HepG2 (cell line): Measurements from ENCODE around the gene ITK. TPM values are rescaled to one million over a fixed set of nuclear protein-coding genes. Genes with fewer than 3 reads are reported as not detected.

Experiments used
- AKAP8 ChIP-seq: sonication (generic); formaldehyde crosslinking; IDR thresholded peaks from 2 replicates; pipeline ENCODE4 v1.5.1; 2020; ENCODE audit warnings: mild to moderate bottlenecking, missing genetic modification reagents
- FOSL2 ChIP-seq: sonication (generic); formaldehyde crosslinking; IDR thresholded peaks from 2 replicates; pipeline ENCODE4 v1.4.0; 2020; ENCODE audit warnings: missing genetic modification reagents
- MEF2D ChIP-seq: sonication (generic); formaldehyde crosslinking; IDR thresholded peaks from 2 replicates; pipeline ENCODE4 v1.5.1; 2020; ENCODE audit warnings: mild to moderate bottlenecking, missing genetic modification reagents
- SP140L ChIP-seq: sonication (generic); formaldehyde crosslinking; IDR thresholded peaks from 2 replicates; pipeline ENCODE4 v1.4.0; 2020; ENCODE audit warnings: missing genetic modification reagents, borderline replicate concordance
- STAG1 ChIP-seq: sonication (generic); formaldehyde crosslinking; IDR thresholded peaks from 2 replicates; pipeline ENCODE4 v1.4.0; 2020; ENCODE audit warnings: missing genetic modification reagents
- TEAD3 ChIP-seq: optimal IDR thresholded peaks from 2 replicates; pipeline ENCODE3; 2016; ENCODE audit warnings: borderline replicate concordance
- THAP11 ChIP-seq: IDR thresholded peaks from 2 replicates; pipeline ENCODE4 v1.6.1; 2016; ENCODE audit warnings: missing biosample characterization, missing genetic modification reagents
- ZNF136 ChIP-seq: sonication (generic); formaldehyde crosslinking; IDR thresholded peaks from 2 replicates; pipeline ENCODE4 v1.8.1; 2022; ENCODE audit warnings: low read depth, mild to moderate bottlenecking, moderate library complexity, missing genetic modification reagents
- ZNF20 ChIP-seq: sonication (generic); formaldehyde crosslinking; IDR thresholded peaks from 2 replicates; pipeline ENCODE4 v1.4.0; 2020; ENCODE audit warnings: mild to moderate bottlenecking, moderate library complexity, missing genetic modification reagents
- ZNF331 ChIP-seq: sonication (generic); formaldehyde crosslinking; IDR thresholded peaks from 2 replicates; pipeline ENCODE4 v1.4.0; 2020; ENCODE audit warnings: missing genetic modification reagents
- polyA plus RNA-seq, 8 experiments: library from polyadenylated mRNA; depleted of rRNA in 3 of 8; stranded (reverse) in 7 of 8; unstranded in 1 of 8; fragments of >200 nt; fragmentation: Illumina TruSeq in 4 of 8; extraction: Trizol in 4 of 8; gene quantifications; 2 replicates each; pipeline versions ENCODE4 v1.2.1 to v1.2.3, GENCODE V29; 2011 to 2016; ENCODE audit warnings: low read depth in 4 of 8, missing spikeins in 1 of 8, mixed read lengths in 1 of 8; ENCODE audit not compliant: insufficient read depth in 1 of 8
- total RNA-seq, 5 experiments: library from RNA; depleted of rRNA; stranded (reverse); fragments of >200 nt; fragmentation: Illumina TruSeq; extraction: Trizol; gene quantifications; 2 replicates each; pipeline ENCODE4 v1.2.3, GENCODE V29; 2016; ENCODE audit warnings: low read depth in 1 of 5
- TF ChIP-seq, protein P1 (sequence below): sonication (generic); formaldehyde crosslinking; IDR thresholded peaks from 2 replicates; pipeline ENCODE4 v1.5.0; 2020; ENCODE audit warnings: missing genetic modification reagents
- TF ChIP-seq, protein P2 (sequence below): sonication (generic); formaldehyde crosslinking; IDR thresholded peaks from 2 replicates; pipeline ENCODE4 v1.5.0; 2020; ENCODE audit warnings: missing genetic modification reagents
- TF ChIP-seq, protein P3 (sequence below): sonication (generic); formaldehyde crosslinking; IDR thresholded peaks from 2 replicates; pipeline ENCODE4 v1.5.0; 2020; ENCODE audit warnings: mild to moderate bottlenecking, missing genetic modification reagents
- TF ChIP-seq, protein P4 (sequence below): sonication (generic); formaldehyde crosslinking; IDR thresholded peaks from 2 replicates; pipeline ENCODE4 v1.4.0; 2020; ENCODE audit warnings: mild to moderate bottlenecking, missing genetic modification reagents, borderline replicate concordance
- TF ChIP-seq, protein P5 (sequence below): sonication (generic); formaldehyde crosslinking; IDR thresholded peaks from 2 replicates; pipeline ENCODE4 v1.4.0; 2020; ENCODE audit warnings: missing genetic modification reagents

Gene ITK
- total and polyA plus RNA-seq, 2 of the 13 experiments (the other 11 are each of a cell fraction or from before 2014, with no cell fraction given), result 0.01 TPM; not detected in 1

DNA sequence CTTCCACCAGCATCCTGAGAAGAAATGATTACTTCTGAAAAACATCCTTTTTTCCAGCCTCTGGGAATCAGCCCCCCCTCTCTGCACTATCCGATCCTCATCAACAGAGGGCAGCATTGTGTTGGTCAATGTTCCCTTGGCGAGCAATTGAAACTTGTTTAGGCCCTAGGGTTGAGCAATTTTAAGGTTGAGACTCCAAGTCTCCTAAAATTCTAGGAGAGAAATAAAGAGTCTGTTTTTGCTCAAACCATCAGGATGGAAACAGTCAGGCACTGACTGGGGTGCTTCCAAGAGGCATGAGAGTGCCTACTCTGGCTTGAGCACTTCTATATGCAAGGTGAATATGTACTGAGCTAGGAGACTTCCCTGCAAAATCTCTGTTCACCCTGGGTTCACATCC lies 72.9 kb downstream of the ITK start (continued):
- TF ChIP-seq, protein P1, sequence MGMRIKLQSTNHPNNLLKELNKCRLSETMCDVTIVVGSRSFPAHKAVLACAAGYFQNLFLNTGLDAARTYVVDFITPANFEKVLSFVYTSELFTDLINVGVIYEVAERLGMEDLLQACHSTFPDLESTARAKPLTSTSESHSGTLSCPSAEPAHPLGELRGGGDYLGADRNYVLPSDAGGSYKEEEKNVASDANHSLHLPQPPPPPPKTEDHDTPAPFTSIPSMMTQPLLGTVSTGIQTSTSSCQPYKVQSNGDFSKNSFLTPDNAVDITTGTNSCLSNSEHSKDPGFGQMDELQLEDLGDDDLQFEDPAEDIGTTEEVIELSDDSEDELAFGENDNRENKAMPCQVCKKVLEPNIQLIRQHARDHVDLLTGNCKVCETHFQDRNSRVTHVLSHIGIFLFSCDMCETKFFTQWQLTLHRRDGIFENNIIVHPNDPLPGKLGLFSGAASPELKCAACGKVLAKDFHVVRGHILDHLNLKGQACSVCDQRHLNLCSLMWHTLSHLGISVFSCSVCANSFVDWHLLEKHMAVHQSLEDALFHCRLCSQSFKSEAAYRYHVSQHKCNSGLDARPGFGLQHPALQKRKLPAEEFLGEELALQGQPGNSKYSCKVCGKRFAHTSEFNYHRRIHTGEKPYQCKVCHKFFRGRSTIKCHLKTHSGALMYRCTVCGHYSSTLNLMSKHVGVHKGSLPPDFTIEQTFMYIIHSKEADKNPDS (CRISPR knock-in tag), result no peak
- no peak for TF ChIP-seq MEF2D (CRISPR knock-in tag)
- peak; percentile 90 for TF ChIP-seq STAG1 (CRISPR knock-in tag)
- TF ChIP-seq FOSL2 (CRISPR knock-in tag), result no peak
- no peak for TF ChIP-seq SP140L (CRISPR knock-in tag)
- TF ChIP-seq, protein P2, sequence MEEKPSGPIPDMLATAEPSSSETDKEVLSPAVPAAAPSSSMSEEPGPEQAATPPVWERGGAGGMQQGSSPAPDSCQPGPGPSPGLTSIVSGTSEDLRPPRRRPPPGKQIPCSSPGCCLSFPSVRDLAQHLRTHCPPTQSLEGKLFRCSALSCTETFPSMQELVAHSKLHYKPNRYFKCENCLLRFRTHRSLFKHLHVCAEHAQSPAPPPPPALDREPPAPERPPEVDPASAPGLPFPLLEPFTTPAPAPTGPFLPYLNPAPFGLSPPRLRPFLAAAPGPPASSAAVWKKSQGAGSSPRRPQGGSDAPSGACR (CRISPR knock-in tag), result no peak
- no peak for TF ChIP-seq ZNF136 (CRISPR knock-in tag)
- no peak for TF ChIP-seq ZNF331 (CRISPR knock-in tag)
- TF ChIP-seq, protein P3, sequence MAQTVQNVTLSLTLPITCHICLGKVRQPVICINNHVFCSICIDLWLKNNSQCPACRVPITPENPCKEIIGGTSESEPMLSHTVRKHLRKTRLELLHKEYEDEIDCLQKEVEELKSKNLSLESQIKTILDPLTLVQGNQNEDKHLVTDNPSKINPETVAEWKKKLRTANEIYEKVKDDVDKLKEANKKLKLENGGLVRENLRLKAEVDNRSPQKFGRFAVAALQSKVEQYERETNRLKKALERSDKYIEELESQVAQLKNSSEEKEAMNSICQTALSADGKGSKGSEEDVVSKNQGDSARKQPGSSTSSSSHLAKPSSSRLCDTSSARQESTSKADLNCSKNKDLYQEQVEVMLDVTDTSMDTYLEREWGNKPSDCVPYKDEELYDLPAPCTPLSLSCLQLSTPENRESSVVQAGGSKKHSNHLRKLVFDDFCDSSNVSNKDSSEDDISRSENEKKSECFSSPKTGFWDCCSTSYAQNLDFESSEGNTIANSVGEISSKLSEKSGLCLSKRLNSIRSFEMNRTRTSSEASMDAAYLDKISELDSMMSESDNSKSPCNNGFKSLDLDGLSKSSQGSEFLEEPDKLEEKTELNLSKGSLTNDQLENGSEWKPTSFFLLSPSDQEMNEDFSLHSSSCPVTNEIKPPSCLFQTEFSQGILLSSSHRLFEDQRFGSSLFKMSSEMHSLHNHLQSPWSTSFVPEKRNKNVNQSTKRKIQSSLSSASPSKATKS, result no peak
- TF ChIP-seq THAP11 (CRISPR knock-in tag), result 0 out of 2 replicates have a peak, but pooled peaks have one; percentile 35
- TF ChIP-seq, protein P4, sequence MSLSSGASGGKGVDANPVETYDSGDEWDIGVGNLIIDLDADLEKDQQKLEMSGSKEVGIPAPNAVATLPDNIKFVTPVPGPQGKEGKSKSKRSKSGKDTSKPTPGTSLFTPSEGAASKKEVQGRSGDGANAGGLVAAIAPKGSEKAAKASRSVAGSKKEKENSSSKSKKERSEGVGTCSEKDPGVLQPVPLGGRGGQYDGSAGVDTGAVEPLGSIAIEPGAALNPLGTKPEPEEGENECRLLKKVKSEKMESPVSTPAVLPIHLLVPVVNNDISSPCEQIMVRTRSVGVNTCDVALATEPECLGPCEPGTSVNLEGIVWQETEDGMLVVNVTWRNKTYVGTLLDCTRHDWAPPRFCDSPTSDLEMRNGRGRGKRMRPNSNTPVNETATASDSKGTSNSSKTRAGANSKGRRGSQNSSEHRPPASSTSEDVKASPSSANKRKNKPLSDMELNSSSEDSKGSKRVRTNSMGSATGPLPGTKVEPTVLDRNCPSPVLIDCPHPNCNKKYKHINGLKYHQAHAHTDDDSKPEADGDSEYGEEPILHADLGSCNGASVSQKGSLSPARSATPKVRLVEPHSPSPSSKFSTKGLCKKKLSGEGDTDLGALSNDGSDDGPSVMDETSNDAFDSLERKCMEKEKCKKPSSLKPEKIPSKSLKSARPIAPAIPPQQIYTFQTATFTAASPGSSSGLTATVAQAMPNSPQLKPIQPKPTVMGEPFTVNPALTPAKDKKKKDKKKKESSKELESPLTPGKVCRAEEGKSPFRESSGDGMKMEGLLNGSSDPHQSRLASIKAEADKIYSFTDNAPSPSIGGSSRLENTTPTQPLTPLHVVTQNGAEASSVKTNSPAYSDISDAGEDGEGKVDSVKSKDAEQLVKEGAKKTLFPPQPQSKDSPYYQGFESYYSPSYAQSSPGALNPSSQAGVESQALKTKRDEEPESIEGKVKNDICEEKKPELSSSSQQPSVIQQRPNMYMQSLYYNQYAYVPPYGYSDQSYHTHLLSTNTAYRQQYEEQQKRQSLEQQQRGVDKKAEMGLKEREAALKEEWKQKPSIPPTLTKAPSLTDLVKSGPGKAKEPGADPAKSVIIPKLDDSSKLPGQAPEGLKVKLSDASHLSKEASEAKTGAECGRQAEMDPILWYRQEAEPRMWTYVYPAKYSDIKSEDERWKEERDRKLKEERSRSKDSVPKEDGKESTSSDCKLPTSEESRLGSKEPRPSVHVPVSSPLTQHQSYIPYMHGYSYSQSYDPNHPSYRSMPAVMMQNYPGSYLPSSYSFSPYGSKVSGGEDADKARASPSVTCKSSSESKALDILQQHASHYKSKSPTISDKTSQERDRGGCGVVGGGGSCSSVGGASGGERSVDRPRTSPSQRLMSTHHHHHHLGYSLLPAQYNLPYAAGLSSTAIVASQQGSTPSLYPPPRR (CRISPR knock-in tag), result no peak
- TF ChIP-seq ZNF20 (CRISPR knock-in tag), result no peak
- TF ChIP-seq, protein P5, sequence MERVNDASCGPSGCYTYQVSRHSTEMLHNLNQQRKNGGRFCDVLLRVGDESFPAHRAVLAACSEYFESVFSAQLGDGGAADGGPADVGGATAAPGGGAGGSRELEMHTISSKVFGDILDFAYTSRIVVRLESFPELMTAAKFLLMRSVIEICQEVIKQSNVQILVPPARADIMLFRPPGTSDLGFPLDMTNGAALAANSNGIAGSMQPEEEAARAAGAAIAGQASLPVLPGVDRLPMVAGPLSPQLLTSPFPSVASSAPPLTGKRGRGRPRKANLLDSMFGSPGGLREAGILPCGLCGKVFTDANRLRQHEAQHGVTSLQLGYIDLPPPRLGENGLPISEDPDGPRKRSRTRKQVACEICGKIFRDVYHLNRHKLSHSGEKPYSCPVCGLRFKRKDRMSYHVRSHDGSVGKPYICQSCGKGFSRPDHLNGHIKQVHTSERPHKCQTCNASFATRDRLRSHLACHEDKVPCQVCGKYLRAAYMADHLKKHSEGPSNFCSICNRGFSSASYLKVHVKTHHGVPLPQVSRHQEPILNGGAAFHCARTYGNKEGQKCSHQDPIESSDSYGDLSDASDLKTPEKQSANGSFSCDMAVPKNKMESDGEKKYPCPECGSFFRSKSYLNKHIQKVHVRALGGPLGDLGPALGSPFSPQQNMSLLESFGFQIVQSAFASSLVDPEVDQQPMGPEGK, result 0 out of 2 replicates have a peak, but pooled peaks have one; percentile 35
- TF ChIP-seq AKAP8, result no peak
- peak; percentile 17 for TF ChIP-seq TEAD3
